Anterior cingulate cortex (tissue), 58 donors: ENCODE measurements around the gene ADCY4.

ENCODE experiments used
- DNase-seq, 58 donors: peaks; one replicate each; lab custom pipeline; 2025; lab: John Stamatoyannopoulos, UW

ADCY4 gene

GRCh38 chr14:24321212-24321975, 13.5 kb downstream of the ADCY4 start:
- no peak for DNase-seq

DNA sequence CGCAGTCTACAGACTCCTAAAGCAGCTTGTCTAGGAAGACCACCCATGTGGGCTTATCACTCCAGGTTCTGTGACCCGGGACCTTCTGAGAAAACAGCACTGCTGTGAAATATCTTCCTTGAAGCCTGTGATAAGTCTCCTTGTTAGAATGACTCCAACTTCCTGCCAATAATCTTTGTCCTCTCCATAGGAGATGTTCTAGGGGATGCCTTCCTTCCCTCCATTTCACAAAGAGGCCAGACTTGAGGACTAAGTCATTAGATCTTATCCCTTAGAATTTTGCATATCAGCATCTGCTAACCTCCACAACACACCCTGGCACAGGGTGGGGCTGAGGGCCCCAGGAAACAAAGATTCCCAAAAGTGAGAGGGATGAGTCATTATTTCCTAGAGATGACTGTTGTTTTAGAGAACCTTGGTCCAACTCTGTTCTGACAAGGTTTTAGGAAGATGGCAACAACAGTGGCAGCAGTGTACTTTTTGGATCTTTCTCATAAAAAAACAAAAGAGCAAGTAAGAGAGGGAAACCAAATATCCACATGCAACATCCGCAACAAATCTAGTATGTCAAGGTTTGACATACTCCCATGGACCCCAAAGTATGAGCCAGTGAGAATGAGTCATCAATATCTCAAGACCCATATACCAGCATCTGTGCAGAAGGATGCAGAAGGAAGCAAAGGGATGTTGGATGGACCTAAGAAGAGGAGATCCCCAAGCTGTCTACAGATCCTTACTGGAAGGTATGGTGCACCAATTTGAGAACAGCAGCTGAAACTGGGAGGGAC, 17.5 kb downstream of the ADCY4 start:
- no peak for DNase-seq

GRCh38 chr14:24316597-24316950, 18.3 kb downstream of the ADCY4 start:
- DNase-seq: no peak

GRCh38 chr14:24315807-24316596, 18.9 kb downstream of the ADCY4 start:
- DNase-seq: no peak

DNA sequence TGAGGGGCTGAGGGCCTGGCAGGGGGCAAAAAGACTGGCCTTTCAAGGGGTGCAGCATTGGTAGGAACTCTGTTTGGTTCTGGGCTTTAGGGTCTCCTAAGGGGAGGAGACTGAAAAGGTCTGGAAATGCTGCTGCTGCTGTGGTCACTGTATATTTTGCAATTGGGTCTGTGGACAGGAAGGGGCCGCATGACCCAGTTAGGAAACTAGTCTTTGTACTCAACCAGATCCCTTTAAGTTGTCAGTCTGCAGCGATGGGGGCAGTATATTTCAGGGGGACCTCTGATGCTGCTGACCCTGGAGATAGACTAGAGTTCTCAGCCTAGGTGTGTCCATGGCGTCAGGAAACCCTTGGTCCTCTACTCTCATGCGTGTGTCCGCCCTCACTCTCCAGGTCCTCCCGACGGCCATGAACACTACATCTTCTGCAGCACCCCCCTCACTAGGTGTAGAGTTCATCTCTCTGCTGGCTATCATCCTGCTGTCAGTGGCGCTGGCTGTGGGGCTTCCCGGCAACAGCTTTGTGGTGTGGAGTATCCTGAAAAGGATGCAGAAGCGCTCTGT, 19.5 kb downstream of the ADCY4 start:
- DNase-seq: peak in 2 of 58 donors; percentile 8 to 29

DNA sequence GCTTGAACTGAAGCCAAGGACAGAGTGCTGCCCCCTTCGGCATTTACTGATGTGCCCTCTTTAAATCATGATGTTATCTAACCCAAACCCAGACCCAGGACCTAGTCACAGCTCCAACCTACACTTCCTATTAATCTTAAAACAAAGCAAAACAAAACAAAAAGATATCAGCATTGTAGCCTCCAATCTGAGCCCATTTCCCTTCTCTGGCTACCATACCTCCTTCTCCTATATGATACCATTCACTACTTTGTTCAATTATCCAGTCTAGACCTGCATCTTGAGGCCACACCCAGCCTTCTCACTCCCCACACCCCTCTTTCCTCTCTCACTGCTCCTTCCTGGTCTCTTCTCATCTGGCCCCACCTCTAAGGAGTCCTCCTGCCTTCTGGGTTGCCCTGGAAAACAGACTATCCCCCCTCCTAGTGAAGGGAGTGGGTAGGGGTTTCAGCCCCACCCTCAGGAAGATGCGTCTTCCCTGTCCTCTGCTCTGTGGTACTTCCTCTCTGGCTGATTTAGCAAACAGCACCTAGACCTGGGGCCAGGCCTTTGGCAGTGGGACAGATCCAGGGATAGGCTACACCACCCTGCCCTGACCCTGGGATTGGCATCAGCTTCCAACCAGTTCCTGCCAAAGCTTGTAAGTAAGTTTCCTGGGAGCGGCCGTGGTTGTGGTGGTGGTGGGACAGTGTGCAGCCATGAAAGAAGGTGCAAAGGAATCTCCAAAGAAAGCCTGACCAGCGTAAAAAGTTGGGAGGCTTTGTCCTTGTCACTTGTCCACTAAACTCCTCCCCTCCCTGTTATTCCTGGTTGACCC, 20.3 kb downstream of the ADCY4 start:
- no peak for DNase-seq

DNA sequence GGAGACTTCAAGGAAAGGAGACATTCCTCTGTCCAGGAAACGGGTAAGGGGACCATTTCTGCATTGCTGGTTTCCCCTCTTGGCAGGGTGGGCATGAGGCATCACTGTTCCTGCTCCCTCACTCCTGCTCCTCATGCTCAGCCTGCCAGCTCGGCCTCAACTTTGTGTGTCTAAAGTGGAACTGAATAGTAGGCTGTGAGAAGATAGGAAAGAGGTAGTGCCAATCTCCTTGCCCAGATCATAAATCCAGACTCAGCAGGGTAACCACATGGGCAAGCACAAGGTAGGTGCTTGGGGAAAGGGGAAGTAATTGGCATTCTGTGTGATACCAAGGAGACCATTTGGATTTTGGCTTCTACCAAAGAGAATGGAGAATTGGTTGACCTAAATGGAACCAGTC, 21.0 kb downstream of the ADCY4 start:
- peak in 1 of 58 donors; percentile 19 for DNase-seq

DNA sequence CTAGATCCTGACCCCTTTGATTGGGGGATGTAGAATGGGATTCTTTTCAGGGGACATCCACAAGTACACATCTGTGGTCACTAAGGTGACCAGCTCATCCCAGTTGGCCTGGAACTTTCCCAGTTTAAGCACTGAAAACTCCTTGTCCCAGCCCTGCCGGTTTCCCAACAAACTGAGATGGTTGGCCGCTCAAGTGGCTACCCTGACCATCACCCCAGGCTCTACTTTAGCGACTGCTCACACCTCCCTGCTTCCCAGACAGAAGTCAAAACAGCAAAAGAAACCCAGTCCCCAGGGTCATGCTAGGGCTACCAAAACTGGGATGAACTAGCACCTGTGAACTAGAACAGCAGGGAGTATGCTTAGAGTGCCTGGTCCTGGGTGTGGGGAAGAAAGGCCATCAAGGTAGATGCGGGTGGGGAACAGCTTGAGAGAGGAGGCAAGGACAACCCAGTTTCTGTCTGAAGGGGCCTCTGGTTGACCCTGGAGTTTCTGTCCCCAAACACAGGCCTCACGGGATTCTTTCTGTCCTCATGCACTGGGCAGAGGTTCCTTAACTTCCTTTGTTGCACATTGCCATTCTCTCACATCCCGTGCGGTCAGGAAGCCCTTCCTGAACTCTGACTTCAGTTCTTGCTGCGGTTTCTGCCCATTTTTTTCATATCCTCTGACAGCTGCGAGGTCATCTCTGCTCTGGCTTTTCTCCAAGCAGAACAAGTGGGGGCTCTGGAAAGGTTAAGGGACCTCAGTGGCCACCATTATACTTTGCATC, 21.9 kb downstream of the ADCY4 start:
- peak in 3 of 58 donors; percentile 25 to 31 (median 28) for DNase-seq

DNA sequence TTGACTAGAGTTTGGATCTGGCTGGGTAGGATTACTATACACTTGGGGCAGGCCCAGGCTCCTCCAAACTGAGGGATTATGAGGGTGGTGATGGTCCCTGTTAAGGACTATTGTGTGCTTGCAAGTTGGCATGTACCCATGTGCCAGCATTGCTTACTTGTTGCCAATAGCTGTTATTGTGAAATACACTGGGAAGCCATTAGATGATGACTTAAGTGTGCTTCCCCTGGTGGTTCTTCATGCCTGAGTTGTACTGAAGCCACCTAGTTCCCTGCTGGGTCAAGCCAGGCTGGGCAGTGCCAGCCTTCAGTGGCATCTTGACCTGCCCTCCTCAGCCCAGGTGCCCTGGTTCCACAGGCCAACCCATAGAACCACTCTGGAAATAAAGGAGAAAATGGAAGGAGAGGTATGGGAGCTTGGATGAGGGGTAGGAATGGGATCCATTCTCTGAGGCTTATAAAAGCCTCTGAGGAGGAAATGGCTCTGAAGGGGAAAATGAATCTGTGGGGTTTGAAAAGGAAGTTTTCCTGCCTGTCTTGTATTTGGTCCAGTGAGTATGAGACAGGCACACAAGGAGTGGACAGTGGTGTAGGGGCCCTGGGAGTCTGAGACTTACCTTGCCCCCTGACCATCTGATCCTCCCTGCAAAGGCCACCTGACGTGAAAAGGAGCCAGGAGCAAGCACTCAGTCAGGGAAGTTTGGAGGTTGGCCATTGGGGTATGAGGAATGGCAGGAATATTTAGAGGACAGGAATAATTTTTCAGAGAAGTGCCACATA, 22.8 kb downstream of the ADCY4 start:
- DNase-seq: peak in 1 of 58 donors; percentile 29

DNA sequence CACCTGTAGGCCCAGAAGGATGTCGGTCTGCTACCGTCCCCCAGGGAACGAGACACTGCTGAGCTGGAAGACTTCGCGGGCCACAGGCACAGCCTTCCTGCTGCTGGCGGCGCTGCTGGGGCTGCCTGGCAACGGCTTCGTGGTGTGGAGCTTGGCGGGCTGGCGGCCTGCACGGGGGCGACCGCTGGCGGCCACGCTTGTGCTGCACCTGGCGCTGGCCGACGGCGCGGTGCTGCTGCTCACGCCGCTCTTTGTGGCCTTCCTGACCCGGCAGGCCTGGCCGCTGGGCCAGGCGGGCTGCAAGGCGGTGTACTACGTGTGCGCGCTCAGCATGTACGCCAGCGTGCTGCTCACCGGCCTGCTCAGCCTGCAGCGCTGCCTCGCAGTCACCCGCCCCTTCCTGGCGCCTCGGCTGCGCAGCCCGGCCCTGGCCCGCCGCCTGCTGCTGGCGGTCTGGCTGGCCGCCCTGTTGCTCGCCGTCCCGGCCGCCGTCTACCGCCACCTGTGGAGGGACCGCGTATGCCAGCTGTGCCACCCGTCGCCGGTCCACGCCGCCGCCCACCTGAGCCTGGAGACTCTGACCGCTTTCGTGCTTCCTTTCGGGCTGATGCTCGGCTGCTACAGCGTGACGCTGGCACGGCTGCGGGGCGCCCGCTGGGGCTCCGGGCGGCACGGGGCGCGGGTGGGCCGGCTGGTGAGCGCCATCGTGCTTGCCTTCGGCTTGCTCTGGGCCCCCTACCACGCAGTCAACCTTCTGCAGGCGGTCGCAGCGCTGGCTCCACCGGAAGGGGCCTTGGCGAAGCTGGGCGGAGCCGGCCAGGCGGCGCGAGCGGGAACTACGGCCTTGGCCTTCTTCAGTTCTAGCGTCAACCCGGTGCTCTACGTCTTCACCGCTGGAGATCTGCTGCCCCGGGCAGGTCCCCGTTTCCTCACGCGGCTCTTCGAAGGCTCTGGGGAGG, 23.9 kb downstream of the ADCY4 start, which contains the start of gene LTB4R:
LTB4R (plus strand) TSS at position 857 of the 959 bp plus-strand sequence. CDS start 4,150 bp downstream, outside the sequence.
- DNase-seq: peak in 51 of 58 donors; percentile 24 to 83 (median 64)

- DNase-seq: no peak
Observed at GRCh38 chr14:24310265-24310645, 24.6 kb downstream of the ADCY4 start.

DNA sequence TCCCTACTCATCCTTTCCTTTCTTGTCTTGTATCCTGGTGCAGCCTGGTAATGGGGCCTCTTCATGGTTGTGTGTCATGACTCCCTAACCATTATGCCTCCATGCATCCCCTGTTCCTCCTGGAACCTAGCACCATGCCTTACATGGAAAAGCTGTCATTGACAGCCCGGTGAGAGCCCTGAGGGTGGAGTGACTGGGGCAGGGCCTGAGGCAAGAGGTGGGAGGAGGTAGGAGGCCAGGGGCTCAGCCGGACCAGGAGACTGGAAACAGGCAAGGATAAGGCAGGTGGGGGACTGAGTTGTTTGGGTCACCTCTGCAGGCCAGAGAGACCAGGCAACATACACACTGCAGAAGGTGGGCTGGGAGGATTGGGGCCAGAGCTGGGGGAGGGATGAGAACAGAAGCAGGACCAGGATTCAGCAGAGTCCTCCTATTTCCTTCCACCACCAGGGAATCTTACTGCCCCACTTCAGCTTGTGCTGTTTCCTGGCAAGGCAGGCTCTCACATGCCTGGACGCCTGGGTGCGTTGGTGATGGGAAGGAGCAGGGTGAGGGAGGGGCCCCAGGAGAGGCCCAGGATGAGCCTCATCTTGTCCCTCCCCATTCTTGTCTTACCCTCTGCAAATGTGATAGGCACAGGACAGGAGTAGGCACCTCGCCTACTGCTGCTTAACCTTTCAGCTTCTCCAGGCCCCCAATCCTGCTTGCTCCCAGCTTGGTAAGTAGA, 25.2 kb downstream of the ADCY4 start, which contains the start of gene LTB4R2:
LTB4R2 (plus strand) TSS at position 603 of the 727 bp plus-strand sequence. CDS start 525 bp downstream, outside the sequence.
- DNase-seq: no peak

DNA sequence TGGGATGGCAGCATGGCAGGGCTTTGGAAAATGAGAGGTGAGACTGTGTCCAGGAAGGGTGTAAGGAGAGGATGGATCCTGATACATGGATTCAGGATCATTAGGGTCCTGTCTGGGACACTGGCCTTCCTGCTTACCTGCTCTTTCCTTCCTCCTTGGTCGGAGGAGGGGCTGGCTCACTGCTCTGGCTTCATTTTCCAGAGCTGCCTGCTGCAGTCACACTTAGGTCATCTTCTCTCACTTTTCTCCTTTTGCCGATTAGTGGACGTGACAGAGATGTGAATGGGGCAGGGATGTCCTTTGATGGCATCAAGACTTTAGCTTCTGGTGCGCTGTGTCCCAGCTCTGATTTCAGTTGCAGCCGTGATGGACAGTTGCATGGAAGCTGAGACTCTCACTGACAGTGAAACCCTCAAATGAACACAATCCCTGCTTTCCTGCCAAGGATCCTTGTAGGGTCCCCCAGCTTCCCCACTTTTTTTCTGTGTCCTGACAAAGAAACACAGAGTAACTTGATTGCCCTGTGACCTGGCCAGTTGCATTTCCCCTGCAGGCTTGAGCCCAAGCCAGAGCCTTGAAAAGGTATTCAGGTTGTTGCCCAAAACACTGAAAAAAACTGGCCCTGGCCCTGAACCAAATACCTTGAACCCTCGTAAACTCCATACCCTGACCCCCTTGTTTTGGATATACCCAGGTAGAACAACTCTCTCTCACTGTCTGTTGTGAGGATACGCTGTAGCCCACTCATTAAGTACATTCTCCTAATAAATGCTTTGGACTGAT, 26.3 kb downstream of the ADCY4 start:
- DNase-seq: peak in 1 of 58 donors; percentile 13

- DNase-seq: peak in 35 of 58 donors; percentile 9 to 64 (median 26)
Observed at GRCh38 chr14:24307575-24308341, 27.1 kb downstream of the ADCY4 start, which contains the start of gene CIDEB. Gene CIDEB (minus strand): TSS chr14:24307977. CDS start chr14:24307858, 119 bp downstream.
